GM21786 (cell line): ENCODE data around the gene SEPTIN5.
"Not testable (repeated sequence)": the region's sequence is repeated elsewhere in the genome, so short reads cannot be mapped to it uniquely, and the experiment has no call there.

ENCODE experiments used
- ATAC-seq: cut with Tn5 transposase; IDR thresholded peaks from one replicate; pipeline ENCODE4 v1.9.1; 2021; ENCODE audit not compliant: unreplicated experiment

SEPTIN5 gene

DNA sequence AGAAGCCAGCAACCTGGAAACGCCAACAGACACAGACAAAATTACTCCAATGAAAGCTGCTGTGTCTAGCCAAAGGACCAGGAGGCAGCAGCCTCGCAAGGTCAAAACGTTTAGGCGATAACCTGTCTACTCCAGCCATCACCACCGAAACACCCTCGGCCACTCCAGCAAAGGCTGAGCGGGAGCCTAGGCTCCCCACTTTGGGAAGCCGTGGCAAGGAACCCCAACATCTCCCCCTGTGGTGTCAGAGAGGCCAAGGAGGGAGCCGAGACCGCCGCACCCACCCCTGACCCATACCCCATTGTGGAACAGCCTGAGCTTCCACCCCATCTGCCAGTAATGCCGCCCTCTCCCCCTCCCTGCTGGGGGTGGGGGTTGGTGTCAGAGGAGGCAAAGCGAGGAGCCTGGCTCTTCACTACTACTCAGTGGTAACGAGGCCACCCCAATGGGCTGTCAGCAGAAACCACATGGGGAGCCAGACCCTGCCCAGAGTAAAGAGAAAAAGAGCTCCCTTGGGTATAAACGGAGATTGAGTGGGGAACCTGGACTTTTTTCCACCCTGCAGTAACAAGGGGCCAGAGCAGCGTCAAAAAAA lies 33.9 kb upstream of the SEPTIN5 start:
- ATAC-seq, result no peak

DNA sequence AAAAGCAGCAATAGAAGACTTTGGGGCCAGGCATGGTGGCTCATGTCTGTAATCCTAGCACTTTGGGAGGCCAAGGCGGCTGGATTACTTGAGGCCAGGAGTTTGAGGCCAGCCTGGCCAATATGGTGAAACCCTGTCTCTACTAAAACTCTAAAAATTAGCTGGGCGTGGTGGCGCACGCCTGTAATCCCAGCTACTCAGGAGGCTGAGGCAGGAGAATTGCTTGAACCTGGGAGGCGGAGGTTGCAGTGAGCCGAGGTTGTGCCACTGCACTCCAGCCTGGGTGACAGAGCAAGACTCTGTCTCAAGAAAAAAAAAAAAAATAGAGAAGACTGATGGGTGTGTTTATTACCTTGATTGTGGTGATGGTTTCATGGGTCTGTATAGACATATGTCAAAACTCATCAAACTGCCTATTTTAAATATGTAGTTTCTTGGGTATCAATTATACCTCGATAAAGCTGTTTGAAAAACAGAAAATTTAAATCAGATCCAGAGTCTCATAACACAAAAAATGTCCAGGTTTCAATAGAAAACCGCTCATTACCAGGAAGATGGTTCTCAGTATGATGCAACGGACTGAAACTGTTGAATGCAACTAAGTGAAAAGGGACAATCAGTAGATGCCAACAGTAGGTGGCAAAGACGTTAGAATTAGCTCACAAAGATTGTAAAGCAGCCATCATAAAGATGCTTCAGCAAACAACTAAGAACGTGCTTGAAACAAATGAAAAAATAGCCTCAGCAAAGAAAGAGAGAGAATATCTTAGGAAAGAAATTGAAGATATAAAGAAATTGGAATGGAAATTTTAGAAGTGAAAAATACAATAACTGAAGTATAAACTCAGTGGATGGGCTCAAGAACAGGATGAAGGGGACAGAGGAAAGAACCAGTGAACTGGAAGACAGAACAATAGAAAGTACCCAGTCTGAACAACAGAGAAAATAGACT lies 33.1 kb upstream of the SEPTIN5 start:
- ATAC-seq, result no peak

DNA sequence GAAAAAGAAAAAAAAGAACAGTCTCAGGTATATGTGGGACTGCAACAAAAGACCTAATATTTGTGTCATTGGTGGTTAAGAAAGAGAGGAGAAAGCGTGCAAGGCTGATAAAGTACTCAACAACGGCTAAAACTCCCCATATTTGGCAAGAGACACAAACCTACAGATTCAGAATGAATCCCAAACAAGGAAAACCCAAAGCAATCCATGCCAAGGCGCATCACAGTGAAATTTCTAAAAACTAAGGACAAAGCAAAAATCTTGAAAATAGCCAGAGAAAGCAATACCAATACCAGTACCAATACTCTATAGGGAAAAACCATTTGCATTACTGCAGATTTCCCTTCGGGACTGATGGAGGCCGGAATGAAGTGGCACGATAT lies 32.4 kb upstream of the SEPTIN5 start:
- no peak for ATAC-seq

DNA sequence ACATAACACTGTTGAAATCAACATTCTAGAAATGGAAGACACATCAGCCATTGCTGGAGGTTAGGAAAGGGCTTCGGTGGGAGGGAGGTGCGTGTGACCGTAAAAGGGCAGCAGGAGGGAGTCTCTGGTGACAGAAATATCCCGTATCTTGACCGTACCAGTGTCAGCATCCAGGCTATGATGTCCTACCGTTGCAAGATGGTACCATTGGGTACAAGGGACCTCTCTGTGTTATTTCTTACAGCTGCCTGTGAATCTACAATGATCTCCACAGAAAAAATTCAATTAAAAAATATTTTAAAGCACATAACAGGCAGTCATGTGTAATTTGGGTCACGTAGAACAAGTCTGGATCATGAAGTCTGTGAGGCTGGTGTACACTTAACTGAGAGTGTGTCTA lies 27.4 kb upstream of the SEPTIN5 start:
- ATAC-seq, result no peak

DNA sequence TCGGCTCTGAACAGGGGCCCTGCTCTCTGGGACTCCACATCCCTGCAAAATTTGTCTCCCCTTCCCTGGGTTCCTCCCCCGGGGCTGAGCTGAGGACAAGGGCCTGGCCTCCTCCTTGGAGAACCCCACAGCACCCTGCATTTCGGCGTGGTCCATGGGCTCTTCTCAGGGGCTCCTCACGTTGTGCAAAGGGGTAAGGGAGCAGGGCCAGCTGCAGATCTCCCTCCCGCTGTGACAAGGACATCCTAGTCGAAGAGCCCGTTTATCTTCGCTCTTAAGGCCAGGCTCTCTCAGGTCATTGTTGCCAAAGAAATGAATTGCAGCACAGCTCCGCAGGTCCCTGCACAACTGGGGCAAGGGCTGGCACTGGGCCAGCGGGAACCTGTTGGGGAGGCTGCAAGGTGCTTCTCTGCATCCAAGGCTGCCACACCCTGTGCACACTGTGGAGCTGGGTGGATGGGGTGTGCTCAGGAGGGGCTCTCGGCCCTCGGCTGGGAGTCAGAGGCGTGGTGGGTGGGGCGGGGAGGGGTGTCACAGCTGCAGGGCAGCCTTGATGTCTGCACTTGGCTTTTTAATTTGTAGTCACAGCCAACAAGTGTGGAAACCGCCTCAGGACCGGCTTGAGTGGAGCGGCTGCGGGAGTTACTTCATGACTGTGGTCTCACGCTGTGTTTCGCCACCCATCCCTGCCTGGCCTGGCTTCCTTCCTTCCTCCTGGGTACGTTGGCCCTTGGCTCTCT lies 26.6 kb upstream of the SEPTIN5 start:
- ATAC-seq, result no peak

DNA sequence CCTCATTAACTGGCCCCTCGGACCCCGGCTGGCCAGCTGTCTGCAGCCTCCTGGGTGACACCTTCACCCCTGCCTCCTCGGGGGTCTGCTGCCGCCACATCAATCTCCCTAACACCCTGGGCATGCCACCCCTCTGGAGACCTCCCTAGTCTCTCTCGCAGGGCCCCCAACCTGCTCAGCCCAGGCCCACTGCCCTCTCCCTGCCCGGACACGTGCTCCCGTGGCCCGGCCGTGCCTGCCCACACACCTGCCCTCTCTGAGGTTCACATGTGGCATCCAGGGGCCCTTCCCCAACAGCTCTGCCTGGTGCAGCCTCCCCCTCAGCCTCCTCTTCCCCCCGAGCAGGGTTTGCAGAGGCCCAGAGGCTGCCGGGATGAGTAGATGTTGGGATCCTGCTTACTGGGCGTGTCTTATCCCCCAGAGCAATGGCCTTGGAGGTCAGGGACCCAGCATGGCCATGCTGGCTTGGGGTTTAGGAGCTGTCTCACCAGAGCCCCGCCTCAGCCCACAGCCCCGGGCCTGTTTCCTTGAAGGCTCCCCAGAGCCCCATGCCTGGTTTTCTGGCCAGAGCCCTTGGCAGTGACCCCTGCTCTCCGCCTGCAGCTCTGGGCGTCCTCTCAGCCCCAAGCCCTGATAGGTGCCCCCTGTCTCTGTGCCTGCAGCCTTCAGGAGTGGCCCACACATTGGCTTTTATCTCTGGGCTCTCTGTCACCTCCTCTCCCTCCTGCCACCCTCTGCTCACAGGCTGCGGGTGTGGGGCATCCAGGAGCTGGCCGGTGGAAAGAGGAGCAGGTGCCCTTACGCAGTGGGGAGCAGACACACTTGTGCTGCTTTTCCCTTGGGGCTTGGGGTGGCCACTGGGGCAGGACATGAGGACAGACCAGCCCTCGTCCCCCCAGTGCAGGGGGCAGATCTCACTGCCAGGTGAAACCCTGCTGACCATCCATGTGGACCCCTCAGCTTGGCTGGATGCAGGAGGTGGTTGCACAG lies 25.7 kb upstream of the SEPTIN5 start:
- no peak for ATAC-seq

DNA sequence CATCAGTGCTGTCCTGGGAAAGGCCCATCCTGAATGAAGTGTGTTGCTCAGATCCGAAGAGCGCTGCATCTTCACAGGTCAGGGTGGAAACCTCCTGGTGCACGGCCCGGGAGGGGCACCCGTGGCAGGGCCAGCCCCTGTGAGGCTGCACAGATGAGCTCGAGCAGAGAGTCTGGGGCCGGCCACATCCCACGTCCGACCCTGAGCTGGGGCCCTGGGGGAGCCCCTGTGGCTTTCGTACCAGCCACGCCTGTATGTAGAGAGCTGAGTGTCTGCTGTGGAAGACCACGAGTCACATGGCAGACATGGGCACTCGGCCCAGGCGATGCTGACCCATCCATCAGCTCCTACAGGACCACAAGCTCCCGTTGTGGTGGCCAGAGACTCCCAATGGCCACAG lies 24.9 kb upstream of the SEPTIN5 start:
- no peak for ATAC-seq

DNA sequence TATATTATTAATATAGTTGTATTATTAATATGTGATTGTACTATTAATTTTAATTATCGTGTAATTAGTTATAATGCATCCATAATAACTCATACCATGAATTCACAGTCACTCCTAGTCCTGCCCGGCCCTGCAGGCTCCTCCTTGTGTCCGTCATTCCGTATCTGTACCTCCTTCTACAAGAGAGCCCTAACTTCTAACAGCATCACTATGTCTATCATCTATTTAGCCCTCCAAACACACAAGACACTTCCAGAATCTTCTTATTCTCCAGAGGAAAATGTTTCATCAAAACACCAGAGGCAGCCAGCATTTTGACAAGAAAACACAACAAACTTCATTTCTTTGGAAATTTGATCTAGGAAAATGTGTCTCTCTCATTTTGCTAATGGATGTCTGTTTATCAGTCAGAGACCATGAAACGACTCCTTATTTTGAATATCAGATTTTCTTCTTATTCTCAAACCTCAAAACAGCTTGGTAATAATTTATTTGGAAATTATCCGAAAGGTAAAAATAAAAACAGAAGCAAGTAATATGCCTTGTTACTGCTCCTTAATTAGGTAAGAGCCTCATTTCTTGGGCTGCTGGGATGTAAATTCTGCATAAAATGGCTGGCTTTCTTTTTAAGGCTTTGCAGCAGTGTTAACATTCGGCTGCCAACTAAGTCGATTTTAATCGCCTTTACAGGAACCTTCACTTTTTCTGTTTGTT lies 23.1 kb upstream of the SEPTIN5 start:
- no peak for ATAC-seq

DNA sequence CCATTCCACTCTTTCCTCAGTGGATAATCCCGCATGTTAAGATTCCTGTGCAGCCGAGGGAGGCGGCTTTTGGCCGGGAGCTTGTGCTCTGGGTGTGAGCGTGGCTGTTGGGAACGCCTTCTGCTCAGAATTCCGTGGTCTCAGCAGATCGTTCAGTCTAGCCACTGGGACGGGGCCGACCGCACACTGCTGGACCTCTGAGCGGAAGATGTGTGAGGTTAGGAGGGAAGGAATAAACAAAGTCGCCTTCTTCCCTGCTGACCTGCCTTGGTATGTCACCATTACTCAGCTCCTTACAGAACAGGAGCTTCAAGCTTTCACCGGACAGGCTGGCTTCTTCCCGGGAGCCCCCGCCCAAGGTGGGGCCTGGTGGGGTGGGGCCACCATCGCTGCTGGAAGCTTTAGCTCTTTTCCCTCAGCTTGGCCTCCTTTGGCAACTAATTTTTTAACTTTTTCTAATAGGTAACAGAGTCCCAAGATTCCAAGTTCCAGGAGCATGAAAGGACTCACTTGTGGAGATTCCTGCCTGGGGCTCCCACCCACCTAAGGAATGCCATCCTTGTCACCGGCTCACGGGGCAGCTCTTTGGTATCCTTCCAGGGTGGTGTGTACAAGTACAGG lies 22.5 kb upstream of the SEPTIN5 start:
- ATAC-seq, result no peak

DNA sequence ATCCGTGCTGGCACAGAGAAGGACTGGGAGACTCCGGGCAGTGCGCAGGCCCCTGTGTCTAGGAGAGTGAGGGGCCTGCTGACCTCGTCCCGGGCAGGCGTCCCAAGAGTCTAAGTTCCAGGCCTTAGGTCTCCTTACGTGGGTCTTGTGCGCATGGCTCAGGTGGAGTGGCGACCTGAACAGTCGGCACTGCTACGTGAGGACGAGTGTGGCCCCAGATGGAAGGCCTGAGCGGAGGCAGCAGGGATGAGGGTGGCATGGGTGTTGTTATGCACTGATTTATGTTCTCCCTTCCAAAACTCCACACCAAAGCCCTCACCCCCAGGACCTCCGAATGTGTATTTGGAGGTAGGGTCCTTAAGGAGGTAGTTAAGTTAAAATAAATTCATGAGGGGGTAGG lies 20.7 kb upstream of the SEPTIN5 start:
- no peak for ATAC-seq

DNA sequence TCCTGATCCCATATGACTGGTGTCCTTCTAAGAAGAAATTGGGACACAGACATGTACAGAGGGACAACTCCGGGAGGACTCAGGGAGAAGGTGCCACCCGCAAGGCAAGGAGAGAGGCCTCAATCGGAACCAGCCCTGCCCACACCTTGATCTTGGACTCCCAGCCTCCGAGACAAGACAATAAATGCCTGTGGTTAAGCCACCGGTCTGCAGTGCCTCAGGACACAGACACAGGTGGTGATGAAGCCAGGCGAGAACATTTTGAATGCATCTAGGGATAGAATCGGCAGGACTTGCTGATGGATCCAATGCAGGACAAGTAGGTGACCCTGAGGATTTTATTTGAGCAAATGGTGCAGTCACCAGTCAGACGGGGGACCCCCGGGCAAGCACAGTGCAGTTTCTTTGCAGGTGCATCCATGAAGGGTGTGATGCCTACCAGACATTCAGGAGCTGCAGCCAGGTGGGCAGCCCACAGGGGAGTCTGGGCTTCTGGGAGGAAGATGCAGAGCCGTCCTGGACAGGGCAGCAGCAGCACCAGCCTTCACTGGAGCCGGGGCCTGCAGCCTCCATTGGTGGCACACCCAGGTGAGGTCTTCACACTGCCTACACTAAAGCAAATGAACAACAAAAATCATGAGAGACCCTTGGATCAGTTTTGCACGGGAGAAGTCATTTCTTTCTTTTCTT lies 20.2 kb upstream of the SEPTIN5 start:
- ATAC-seq, result no peak

DNA sequence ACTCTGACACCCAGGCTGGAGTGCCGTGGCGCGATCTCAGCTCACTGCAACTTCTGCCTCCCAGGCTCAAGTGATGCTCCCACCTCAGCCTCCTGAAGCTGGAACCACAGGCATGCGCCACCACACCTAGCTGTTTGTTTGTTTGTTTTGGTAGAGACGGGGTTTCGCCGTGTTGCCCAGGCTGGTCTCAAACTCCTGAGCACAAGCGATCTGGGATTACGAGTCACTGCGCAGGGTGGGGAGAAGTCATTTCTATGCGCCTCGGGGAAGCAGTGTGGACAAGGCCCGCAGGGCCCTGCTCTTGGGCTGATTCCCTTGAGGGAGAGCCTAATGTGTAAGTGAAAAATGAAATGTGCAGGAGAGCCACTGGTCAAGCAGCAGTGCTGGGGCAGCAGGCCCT lies 19.6 kb upstream of the SEPTIN5 start:
- no peak for ATAC-seq

DNA sequence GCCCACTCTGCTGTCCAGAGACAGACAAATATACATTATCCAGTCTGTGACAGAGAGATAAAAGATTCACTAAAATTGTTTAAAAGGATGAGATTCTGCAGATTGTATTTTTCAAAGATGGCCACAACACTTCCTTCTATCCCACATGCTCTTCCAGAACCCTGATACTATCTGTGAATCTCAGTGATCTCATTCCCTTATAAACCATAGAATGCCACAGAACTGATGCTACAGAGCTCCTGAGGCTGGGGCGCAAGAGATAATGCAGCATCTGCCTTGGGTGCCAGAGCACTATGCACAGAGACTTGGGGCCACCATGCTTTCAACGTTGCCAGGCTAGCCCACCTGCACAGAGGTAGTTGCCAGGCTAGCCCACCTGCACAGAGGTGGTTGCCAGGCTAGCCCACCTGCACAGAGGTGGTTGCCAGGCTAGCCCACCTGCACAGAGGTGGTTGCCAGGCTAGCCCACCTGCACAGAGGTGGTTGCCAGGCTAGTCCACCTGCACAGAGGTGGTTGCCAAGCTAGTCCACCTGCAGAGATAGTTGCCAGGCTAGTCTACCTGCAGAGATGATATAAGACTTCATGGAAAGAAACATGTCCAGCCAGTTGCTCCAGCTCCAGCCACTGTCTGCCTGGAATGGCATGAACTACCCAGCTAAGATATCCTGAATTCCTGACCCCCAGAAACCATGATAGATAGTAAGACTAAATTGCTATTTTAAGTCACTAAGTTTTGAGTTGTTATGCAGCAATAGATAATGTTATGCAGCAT lies 17.6 kb upstream of the SEPTIN5 start:
- ATAC-seq, result no peak

DNA sequence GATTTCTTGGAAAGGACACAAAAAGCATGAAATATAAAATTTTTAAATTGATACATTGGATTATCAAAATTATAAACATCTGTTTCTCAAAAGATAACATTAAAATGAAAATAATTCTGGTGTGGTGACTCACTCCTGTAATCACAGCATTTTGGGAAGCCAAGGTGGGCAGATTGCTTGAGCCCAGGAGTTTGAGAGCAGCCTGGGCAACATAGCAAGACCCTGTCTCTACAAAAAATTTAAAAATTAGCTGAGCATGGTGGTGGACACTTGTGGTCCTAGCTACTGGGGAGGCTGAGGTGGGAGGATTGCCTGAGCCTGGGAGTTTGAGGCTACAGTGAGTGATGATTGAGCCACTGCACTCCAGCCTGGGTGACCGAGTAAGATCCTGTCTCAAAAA lies 16.4 kb upstream of the SEPTIN5 start:
- not testable (repeated sequence) for ATAC-seq

DNA sequence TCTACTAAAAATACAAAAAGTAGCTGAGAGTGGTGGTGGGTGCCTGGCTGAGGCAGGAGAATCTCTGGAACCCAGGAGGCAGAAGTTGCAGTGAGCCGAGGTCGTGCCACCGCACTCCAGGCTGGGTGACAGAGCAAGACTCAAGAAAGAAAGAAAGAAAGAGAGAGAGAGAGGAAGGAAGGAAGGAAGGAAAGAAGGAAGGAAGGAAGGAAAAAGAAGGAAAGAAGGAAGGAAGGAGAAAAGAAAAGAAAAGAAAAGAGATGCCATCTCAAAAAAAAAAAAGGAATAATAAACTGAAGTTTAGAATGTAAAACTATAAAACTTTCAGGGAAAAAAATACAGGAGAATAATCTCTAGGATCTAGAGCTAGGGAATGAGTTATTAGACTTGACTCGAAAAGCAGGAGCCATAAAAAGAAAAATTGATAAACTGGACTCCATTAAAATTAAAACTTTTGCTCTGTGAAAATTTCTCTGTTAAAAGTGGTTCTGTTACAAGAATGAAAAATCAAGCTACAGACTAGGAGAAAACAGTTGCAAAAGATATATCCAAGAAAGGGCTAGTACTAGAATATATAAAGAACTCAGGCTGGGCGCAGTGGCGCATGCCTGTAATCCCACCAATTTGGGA lies 13.4 kb upstream of the SEPTIN5 start:
- no peak for ATAC-seq

DNA sequence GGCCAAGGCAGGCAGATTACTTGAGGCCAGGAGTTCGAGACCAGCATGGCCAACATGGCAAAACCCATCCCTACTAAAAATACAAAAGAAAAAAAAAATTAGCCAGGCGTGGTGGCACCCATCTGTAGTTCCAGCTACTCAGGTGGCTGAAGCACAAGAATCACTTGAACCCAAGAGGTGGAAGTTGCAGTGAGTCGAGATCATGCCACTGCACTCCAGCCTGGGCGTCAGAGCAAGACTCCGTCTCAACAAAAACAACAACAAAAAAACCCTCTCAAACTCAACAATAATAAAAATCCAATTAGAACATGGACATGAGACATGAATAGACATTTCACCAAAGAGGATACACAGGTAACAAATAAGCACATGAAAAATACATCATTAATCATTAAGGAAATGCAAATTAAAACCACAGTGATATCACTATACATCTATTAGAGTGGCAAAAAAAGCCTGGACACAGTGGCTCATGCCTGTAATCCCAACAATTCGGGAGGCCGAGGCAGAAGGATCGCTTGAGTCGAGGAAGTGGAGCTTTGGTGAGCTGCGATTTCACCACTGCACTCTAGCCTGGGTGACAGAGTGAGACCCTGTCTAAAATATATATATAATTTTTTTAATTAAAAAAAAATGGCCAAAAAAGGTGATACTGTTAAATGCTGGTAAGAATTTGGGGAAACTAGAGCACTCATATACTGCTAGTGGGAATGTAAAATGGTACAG lies 12.7 kb upstream of the SEPTIN5 start:
- ATAC-seq, result no peak

DNA sequence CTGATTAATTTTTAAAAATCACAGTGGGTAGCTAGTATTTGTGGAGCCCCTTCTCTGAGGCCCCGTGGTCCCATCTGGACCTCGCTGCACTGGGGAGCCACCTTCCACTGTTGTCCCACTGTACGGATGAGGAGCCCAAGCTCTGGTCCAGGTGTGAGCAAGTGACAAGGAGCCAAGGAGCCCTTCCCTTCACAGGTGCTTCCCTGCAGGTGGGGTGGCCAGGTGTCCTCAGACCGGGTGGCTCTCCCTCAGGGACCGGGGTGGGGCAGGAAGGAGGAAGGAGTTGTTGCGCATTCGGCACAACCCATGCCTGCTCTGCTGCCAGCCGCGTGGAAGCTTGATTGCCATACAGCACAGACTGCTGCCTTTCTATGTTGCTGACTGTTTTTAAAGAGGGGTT lies 10.4 kb upstream of the SEPTIN5 start:
- no peak for ATAC-seq
